GM18858 (cell line): ENCODE results near the gene NUP155.
"Not testable (repeated sequence)": the region's sequence is repeated elsewhere in the genome, so short reads cannot be mapped to it uniquely, and the experiment has no call there.

Source experiments
- ATAC-seq: cut with Tn5 transposase; IDR thresholded peaks from one replicate; pipeline ENCODE4 v1.9.1; 2021; ENCODE audit not compliant: unreplicated experiment

The NUP155 gene

DNA sequence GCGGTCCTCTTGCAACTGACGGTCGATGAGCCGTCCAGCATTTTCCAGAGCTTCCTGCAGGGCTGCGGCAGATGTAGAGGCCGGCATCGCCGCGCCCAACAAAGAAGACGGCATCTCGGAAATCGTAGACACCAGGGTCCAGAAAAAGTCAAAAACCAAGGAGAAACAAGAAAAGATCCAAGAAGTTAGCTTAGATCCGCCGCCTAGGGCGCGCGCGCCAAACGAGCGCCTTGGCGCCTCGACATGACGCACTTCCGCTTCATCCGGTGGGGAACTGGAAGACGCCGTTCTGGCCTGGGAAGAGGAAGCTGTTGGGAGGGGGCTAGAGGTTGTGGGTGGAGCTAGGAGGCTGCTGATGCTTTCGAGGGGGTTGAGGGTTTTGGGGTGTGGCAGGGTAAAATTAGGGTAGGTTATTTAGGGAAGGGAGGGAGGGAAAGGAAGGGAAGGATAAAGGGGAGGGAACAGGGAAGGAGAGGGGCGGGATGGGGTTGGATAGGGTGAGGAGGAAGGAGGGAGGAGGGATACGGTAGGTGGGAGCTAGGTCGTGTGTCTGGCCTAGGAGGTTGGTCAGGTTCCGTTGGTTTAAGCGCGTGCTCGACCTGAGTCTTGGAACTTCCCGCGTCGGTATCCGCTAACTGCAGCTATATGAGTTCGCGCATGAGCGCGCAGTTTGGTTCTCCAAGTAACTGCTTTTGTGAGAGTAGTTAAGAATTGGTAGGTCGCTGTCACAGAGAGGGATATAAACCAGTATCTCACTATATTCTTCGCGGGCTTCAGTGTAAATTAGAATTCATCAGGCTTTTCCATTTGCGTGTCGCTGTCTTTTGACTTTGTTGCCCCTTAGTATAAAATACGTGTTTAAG, at the start of gene NUP155:
Gene NUP155, minus strand, starts transcription at position 243 of the 863 bp plus-strand sequence. Its CDS starts 129 bp downstream, at position 114.
- ATAC-seq: peak; percentile 86

DNA sequence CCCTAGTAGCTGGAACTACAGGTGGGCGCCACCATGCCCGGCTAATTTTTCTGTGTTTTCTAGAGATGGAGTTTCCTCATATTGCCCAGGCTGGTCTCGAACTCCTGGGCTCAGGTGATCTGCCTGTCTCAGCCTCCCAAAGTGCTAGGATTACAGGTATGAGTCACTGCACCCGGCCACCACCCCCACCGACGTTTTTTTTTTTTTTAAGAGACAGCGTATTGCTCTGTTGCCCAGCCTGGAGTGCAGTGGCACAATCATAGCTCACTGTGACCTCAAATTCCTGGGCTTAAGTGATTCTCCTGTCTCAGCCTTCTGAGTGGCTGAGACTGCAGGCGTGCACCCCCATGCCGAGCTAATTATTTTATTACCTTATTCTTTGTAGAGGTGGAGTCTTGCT, 46.4 kb upstream of the NUP155 start:
- no peak for ATAC-seq

DNA sequence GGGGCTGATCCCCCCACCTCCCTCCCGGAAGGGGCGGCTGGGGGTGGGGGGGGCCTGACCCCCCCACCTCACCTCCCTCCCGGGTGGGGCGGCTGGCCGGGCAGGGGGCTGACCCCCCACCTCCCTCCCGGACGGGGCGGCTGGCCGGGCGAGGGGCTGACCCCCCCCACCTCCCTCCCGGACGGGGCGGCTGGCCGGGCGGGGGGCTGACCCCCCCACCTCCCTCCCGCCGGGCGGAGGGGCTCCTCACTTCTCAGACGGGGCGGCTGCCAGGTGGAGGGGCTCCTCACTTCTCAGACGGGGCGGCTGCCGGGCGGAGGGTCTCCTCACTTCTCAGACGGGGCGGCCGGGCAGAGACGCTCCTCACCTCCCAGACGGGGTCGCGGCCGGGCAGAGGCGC, 44.5 kb upstream of the NUP155 start:
- ATAC-seq: not testable (repeated sequence)

GRCh38 chr5:37412515-37412914, 41.6 kb upstream of the NUP155 start:
- no peak for ATAC-seq

DNA sequence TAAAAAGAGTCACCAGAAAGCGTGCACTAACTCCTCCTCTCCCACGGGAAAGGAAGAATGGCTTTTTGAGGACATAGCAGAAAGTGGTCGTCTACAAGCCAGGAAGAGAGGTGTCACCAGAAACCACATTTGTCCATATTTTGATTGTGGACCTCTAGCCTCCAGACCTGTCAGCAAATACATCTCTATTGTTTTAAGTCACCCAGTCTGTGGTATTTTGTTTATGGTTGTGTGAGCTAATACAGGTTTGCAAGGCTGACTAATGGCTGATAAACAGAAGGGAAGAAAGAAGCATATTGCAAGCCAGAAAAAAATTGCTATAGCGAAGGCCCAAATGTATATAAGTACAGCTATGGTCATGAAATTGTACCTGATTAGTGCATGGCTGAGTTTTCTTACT, 29.6 kb upstream of the NUP155 start:
- ATAC-seq: no peak

- ATAC-seq: no peak
Observed at GRCh38 chr5:37396352-37396751, 25.4 kb upstream of the NUP155 start.

- ATAC-seq: no peak
Observed at GRCh38 chr5:37391591-37391990, 20.7 kb upstream of the NUP155 start.

GRCh38 chr5:37379100-37379628, 8.3 kb upstream of the NUP155 start, which contains the start of gene WDR70:
Gene WDR70 (plus strand): TSS chr5:37379318. CDS start chr5:37379368, 50 bp downstream.
- ATAC-seq: peak; percentile 99

DNA sequence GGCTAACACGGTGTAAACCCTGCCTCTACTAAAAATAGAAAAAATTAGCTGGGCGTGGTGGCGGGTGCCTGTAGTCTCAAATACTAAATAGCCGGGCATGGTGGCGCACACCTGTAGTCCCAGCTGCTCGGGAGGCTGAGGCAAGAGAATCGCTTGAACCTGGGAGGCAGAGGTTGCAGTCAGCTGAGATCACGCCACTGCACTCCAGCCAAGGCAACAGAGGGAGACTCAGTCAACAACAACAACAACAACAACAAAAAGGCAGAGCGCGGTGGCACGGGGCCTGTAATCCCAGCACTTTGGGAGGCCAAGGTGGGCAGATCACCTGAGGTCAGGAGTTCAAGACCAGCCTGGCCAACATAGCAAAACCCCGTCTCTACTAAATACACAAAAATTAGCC, 7.2 kb upstream of the NUP155 start:
- not testable (repeated sequence) for ATAC-seq

GRCh38 chr5:37375091-37375490, 4.2 kb upstream of the NUP155 start:
- no peak for ATAC-seq

- no peak for ATAC-seq
Observed at GRCh38 chr5:37370550-37370863, 399 bp downstream of the NUP155 start.

DNA sequence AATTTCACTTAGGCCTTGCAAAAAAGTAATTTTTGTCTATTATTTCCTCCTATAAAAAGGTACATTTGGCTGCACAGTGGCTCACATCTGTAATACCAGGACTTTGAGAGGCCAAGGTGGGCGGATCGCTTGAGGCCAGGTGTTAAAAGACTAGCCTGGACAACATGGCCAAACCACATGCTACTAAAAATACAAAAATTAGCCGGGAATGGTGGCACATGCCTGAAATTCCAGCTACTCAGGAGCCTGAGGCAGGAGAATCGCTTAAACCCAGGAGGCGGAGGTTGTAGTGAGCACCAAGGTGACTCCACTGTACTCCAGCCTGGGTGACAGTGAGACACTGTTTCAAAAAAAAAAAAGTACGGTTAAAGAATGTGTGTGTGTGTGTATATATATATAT, 15.7 kb downstream of the NUP155 start:
- ATAC-seq: no peak

- ATAC-seq: not testable (repeated sequence)
Observed at GRCh38 chr5:37342741-37343140, 28.2 kb downstream of the NUP155 start.

DNA sequence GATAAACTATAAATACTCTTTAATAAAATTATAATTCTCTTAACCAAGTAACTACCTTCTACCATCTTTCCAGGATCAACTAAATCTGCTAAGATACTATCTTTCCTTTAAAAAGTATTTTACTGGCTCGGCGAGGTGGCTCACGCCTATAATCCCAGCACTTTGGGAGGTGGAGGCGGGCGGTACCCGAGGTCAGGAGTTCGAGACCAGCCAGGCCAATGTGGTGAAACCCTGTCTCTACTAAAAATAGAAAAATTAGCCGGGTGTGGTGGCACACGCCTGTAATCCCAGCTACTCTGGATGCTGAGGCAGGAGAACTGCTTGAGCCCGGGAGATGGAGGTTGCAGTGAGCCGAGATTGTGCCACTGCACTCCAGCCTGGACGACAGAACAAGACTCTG, 36.2 kb downstream of the NUP155 start:
- ATAC-seq: not testable (repeated sequence)

DNA sequence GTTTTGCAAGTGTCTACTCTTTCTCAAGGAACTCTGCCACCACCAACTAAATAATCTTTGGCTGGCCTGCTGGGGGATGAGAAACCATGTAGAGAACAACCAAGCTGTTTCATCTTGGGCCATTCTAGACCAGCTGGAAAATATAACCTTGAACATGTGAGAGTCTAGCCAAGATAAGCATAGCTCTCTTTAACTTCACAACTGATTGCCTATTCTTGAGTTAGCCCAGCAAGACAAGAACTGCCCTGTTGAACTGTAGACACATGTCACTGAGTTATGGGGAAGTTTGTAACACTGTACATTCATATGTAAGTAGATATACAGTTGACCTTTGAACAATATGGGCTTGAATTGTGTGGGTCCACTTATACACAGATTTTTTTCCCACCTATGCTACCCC, 44.4 kb downstream of the NUP155 start:
- no peak for ATAC-seq

DNA sequence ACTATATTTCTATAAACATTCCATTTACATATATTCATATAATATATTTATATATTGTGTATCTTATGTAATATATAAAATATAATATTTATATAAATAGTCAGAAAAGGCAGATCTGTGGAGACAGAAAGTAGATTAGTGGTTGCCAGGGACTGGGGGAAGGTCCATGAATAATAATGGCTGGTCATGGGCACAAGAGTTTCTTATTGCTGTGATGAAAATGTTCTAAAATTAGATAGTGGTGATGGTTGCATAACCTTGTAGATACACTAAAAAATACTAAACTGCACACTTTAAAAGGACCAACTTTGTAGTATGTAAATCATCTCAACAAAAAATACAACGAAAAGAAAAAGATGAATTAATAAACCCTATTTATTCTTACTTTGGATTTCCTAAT, 47.3 kb downstream of the NUP155 start:
- ATAC-seq: no peak

- no peak for ATAC-seq
Observed at GRCh38 chr5:37319037-37319782, 51.7 kb downstream of the NUP155 start.

- ATAC-seq: no peak
Observed at GRCh38 chr5:37316027-37316426, 54.9 kb downstream of the NUP155 start.

DNA sequence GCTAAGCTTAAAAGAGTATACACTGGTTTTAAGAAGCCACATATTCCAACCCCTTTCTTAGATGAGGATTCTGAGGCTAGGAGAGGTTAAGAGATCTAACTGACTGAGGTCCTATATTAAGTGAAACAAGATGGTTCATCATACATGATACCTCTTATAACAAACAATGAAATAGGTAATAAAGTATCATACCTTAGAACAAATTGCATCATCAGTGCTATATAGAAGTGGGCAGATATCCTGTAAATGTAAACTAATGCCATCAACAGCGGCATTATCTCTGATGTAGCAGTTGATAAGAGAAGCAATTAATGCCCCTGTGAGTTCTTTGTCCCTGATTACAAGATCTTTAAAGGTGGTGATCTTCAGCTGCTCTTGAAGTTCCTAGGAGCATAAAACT, 60.5 kb downstream of the NUP155 start:
- ATAC-seq: no peak

GRCh38 chr5:37308793-37309192, 62.1 kb downstream of the NUP155 start:
- no peak for ATAC-seq

DNA sequence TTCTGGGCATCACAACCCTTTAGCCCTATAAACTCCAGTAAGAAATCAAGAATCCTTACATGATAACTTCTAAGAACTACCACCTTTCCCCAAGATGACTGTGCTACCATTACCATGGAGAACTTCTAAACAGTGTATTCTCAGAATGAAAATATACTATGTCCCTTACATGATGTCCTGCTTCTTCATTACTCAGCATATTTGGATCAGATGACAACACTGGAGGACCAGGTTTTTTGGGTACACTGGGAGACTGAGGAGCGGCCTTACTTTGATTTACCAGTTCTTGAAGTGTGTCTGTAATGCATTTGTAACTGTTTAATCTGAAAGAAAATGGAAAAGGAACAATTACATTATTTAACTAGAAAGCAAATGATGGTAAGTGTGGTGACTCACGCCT, 66.0 kb downstream of the NUP155 start:
- no peak for ATAC-seq

- ATAC-seq: not testable (repeated sequence)
Observed at GRCh38 chr5:37296313-37296712, 74.6 kb downstream of the NUP155 start.
